DLD1 (cell line): ENCODE measurements around the gene PRKCA.
"Not testable (repeated sequence)": the region's sequence is repeated elsewhere in the genome, so short reads cannot be mapped to it uniquely, and the experiment has no call there.

Source experiments
- in situ Hi-C: cut with HindIII; loops from 2 replicates; pipeline ENCODE4 v1.10.0; 2017; ENCODE audit warnings: low sequenced_read_pairs

The PRKCA gene

GRCh38 chr17:66589892-66590291, 287.5 kb downstream of the PRKCA start:
- in situ Hi-C loops = no loop called here

- in situ Hi-C loops = no loop called here
Observed at GRCh38 chr17:66593116-66593515, 290.7 kb downstream of the PRKCA start.

- in situ Hi-C loops = no loop called here
Observed at GRCh38 chr17:66595893-66596292, 293.5 kb downstream of the PRKCA start.

DNA sequence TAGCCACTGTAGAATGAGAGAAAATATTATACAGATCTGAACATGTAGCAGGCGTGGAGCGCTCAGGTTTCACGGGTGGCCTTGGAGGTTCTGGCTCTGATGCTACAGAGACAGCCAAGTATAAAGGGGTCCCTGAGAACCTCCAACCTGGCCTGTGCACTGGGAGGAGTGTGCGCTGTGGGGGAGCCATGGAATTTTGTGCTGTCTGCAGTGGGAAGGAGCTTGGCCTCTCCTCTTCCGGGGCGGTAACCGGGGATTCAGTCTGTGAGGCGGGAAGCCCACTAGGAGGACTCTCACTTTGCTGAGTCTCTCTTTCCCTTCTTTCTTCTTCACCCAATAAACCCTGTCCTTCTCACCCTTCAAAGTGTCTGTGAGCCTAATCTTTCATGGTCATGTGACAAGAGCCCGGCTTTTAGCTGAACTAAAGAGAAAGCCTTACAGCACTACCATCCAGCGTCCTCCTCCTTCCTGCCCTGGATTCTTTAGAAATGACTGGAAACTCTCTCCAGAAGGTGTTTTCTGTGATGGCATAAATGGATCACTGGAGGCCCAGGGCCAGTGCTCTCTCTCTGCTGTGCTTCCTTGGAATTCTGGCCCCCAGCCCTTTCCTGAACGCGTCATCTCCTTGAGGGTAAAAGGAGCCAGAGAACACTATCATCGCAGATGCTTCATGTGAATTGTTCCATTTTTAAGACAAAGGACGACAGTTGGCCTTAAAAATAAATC, 300.4 kb downstream of the PRKCA start:
- in situ Hi-C loops = no loop called here

GRCh38 chr17:66604376-66604775, 302.0 kb downstream of the PRKCA start:
- in situ Hi-C loops = no loop called here

DNA sequence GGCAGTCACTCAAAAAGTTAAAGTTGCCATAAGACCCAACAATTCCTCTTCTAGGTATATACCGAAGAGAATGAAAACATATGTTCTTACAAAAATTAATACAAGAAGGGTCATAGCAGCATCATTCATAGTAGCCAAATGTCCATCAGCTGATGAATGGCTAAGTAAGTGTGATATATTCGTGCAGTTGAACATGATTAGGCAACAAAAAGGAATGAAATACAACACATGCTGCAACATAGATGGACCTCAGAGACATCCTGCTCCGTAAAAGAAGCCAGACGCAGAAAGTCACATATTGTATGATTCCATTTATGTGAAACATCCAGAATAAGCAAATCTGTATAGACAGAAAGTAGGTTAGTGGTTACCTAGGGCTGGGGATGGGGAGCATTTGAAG, 303.1 kb downstream of the PRKCA start:
- in situ Hi-C loops = no loop called here

DNA sequence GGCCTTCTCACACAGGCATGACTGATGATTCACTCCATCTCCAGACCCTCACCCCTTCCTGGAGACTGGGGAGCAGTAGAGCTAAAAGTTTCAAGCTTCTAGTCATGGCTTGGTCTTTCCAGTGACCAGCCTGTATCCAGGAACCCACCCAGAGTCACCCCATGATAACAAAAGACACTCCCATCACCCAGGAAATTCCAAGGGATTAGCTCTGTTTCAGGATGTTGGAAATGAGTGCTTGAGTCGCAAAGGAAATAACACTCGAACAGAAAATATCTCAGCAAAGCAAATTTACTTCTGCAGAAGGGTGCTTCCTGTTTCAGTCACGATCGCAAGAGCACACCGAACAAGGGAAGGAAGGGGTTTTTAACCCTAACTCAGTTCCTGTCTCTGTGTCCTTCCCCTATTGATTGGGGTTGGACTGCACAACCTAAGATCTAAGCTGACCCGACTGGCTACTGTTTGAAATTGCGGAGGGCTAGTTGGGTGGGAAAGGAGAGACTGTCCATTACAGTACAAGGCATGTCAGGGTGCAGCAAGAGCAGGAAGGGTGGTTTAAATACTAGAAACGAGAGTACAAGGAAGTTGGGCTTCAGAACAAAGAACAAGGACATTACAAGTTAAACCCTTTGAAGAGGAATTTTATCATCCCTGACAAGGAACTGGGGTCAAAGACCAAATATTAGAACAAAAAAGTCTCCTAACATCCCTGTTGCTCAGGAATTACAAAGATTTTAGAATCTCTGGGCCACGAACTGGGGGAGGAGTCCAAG, 308.1 kb downstream of the PRKCA start:
- in situ Hi-C loops = no loop called here

- in situ Hi-C loops = no loop called here
Observed at GRCh38 chr17:66611397-66611796, 309.0 kb downstream of the PRKCA start.

- in situ Hi-C loops = no loop called here
Observed at GRCh38 chr17:66612993-66613392, 310.6 kb downstream of the PRKCA start.

DNA sequence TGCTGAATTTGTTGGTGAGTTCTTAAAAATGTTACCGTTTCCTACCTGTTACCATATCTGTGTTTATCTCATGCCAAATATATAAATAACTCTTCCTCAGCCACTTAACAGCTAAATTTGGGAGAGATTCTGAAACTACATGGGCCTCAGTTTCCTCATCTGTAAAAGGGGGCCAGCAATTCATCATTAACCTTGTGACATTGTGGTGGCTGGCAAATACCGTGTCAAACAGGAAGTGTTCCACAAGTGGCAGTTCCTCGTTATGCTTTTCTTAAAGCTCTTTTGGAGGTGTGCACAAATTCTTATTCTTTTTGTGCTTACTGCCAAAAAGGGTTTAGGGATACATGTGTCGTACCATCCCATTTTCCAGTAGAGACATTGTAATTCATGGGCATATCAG, 312.1 kb downstream of the PRKCA start:
- in situ Hi-C loops = no loop called here

DNA sequence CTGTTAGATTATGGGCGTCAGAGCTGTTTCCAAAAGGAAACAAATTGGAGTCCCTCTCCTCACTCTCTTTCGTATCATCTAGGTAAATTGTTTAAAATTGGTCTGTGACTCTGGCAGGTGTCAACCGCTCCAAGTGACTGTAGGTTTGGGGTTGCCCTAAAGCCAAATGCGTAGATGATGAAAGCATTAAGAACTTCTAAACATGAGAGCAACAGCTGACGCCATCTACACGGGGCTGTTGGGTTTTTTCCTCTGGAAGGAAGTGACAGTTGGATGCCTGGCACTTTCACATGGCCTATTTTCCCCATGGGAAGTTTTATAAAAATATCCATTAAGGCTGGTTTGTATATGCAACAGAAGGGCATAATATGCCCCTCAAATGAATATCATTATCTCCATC, 316.8 kb downstream of the PRKCA start:
- in situ Hi-C loops = no loop called here

GRCh38 chr17:66620528-66620927, 318.1 kb downstream of the PRKCA start:
- in situ Hi-C loops = no loop called here

DNA sequence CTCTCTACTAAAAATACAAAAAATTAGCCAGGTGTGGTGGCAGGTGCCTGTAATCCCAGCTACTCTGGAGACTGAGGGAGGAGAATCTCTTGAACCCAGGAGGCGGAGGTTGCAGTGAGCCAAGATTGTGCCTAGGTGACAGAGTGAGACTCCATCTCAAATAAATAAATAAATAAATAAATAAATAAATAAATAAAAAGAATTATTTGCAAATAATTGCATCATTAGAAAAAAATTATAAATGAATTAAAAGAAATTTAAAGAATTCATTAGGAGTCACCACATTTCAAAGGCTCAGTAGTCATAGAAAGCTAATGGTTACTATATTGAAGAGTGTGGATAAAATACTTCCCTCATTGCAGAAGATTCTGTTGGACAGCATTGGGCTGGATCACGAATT, 322.2 kb downstream of the PRKCA start:
- in situ Hi-C loops = not testable (repeated sequence)

GRCh38 chr17:66625311-66625767, 322.9 kb downstream of the PRKCA start:
- in situ Hi-C loops = no loop called here

- in situ Hi-C loops = no loop called here
Observed at GRCh38 chr17:66627985-66628384, 325.6 kb downstream of the PRKCA start.

DNA sequence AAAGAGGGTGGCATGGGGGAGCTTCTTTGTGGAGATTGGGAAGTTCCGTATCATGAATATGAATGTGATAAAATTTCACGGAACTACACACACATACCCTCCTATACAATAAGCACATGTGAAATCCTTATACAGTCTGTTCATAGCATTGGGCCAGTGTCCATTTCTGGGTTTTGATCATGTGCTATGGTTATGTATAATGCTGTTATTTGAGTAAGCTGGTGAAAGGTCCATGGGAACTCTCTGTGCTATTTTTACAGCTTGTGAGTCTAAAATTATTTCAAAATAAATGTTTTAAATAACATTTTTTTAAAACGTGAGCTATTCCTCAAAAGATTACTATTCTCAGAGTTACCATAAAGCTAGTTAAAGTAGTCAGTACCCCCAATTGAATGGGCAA, 327.3 kb downstream of the PRKCA start:
- in situ Hi-C loops = no loop called here

GRCh38 chr17:66630379-66630778, 328.0 kb downstream of the PRKCA start:
- in situ Hi-C loops = no loop called here

GRCh38 chr17:66630828-66631472, 328.5 kb downstream of the PRKCA start:
- in situ Hi-C loops = no loop called here

GRCh38 chr17:66632731-66633130, 330.3 kb downstream of the PRKCA start:
- in situ Hi-C loops = no loop called here

- in situ Hi-C loops = no loop called here
Observed at GRCh38 chr17:66633317-66633965, 331.0 kb downstream of the PRKCA start.

- in situ Hi-C loops = no loop called here
Observed at GRCh38 chr17:66634193-66634592, 331.8 kb downstream of the PRKCA start.
